HG03064 (cell line): ENCODE measurements around the gene RESP18.

Experiments used
- ATAC-seq: cut with Tn5 transposase; IDR thresholded peaks from one replicate; pipeline ENCODE4 v1.9.1; 2021; ENCODE audit warnings: low read depth; ENCODE audit not compliant: unreplicated experiment

Gene RESP18

GRCh38 chr2:219279151-219279915 is 53.2 kb downstream of the RESP18 start, which contains the start of gene DNAJB2:
Gene DNAJB2, plus strand, starts transcription at chr2:219279366. Its CDS starts 468 bp downstream, at chr2:219279834.
- ATAC-seq, result peak; percentile 90

GRCh38 chr2:219278655-219279150 is 53.8 kb downstream of the RESP18 start:
- no peak for ATAC-seq

- ATAC-seq, result no peak
Observed at GRCh38 chr2:219277703-219278654, 54.6 kb downstream of the RESP18 start.
